ENCODE results near the gene SYNDIG1. TPM values are rescaled to one million over a fixed set of nuclear protein-coding genes. Genes with fewer than 3 reads are reported as not detected.
A peak's percentile ranks its signal among the peaks of the same experiment; 100 is the strongest.

Gene SYNDIG1
- total RNA-seq, 1 donor from 2014 or later = 13.7 TPM

DNA sequence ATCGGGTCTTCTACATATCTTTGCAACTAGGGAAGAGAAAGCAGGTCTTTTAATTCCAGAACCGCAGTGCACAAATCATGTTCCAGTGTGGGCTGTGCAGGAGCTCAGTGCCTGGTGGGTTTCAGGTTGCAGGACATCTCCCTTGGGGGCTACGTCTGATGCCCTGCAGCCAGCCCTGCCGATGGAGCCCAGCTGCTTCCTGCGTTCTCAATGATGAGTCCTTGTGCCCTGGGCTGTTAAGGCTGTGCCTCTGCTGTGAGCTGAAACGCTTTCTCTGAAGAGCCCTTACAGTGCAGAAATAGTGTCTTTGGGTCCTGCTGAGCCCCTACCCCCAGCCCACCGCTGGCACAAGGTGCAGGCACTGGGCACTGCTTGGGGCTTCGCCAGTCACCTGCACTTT, 192.9 kb downstream of the SYNDIG1 start:
- Histone ChIP-seq H3K4me1 (no peaks in the 10 kb centered on the region), H3K27me3 (no peaks in the 10 kb centered on the region), H3K27ac (no peak overlapping the region), H3K36me3 (no peaks in the 10 kb centered on the region), H3K9me3 (no peaks in the 10 kb centered on the region), H3K4me3 (no peak overlapping the region)
- no peak for DNase-seq (ENCODE audit: low spot score in 2 of 2)
- no peak for TF ChIP-seq CTCF (IDR thresholded peaks at IDR 0.05)
- intact Hi-C loops (cut with DNase I) = no loop called here

GRCh38 chr20:24662752-24663365, 193.4 kb downstream of the SYNDIG1 start:
- no peaks in the 10 kb centered on the region for H3K9me3 ChIP-seq
- H3K4me3 ChIP-seq = no peak overlapping the region
- H3K36me3 ChIP-seq = no peaks in the 10 kb centered on the region
- no peaks in the 10 kb centered on the region for H3K4me1 ChIP-seq
- H3K27me3 ChIP-seq = no peaks in the 10 kb centered on the region
- no peak for TF ChIP-seq CTCF (IDR thresholded peaks at IDR 0.05)
- no peak for DNase-seq (ENCODE audit: low spot score in 2 of 2)
- no peak overlapping the region for H3K27ac ChIP-seq
- intact Hi-C loops (cut with DNase I) = no loop called here

DNA sequence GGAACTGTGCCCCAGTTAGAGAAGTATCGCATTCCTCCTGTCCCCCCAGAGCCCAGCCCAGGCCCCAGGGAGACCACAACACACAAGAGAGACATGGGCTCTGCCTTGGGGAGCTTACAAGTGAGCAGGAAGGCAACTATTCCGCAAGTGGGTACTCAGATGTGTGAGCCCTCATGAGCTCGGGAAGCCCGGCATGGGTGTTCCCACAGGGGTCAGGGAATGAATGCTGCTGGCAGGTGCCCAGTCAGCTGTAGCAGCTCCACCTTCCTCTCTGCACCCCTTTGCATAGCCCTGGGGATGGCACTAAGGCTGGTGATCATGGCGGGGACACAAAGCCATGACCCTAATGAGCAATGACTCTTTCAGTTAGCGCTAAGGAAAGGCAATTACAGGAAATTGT, 194.1 kb downstream of the SYNDIG1 start:
- intact Hi-C loops (cut with DNase I) = no loop called here
- Histone ChIP-seq H3K27me3 (no peaks in the 10 kb centered on the region), H3K4me1 (no peaks in the 10 kb centered on the region), H3K9me3 (no peaks in the 10 kb centered on the region), H3K27ac (no peak overlapping the region), H3K4me3 (no peak overlapping the region), H3K36me3 (no peaks in the 10 kb centered on the region)
- no peak for DNase-seq (ENCODE audit: low spot score in 2 of 2)
- no peak for TF ChIP-seq CTCF (IDR thresholded peaks at IDR 0.05)

DNA sequence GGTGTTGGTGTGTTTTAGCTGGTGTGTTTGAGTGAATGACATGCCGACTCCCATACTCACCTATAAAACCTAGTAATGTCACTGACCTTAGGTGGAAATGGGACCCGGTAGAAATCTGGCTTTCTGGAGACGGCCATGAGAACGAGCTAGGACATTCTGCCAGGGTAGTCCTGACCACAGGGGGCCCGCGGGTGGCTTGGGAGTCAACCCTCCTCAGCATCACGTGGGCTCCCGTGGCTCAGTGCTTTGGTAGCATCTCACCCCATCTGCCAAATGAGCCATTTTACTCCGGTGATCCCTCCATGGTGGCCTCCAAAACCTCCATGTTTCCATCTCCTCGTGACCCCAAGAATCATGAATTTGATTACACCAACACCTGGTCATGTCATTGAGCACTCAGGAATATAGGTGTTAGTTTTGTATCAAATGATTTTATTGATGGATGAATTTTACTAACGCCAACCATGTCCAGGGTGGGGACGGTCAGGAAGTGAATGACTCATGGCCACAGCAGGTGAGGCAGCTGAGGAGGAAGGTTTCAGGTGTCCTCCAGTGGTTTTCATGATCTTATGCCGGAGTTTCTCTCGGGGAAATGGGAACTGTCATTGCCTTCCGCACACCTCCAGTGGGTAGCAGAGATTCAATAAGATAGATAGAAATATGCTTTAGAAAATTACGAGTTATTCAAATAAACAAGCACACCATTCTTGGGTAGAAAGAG, 195.0 kb downstream of the SYNDIG1 start:
- peak in 1 of 2 donors; percentile 21 for DNase-seq (ENCODE audit: low spot score in 2 of 2)
- Histone ChIP-seq H3K27ac (no peak overlapping the region), H3K27me3 (no peaks in the 10 kb centered on the region), H3K4me1 (no peaks in the 10 kb centered on the region), H3K36me3 (no peaks in the 10 kb centered on the region), H3K4me3 (no peak overlapping the region), H3K9me3 (no peaks in the 10 kb centered on the region)
- intact Hi-C loops (cut with DNase I) = no loop called here
- TF ChIP-seq CTCF (IDR thresholded peaks at IDR 0.05) = no peak

GRCh38 chr20:24665196-24665595, 195.8 kb downstream of the SYNDIG1 start:
- Histone ChIP-seq H3K4me3 (no peak overlapping the region), H3K36me3 (no peaks in the 10 kb centered on the region), H3K4me1 (no peaks in the 10 kb centered on the region), H3K27ac (no peak overlapping the region), H3K9me3 (no peaks in the 10 kb centered on the region), H3K27me3 (no peaks in the 10 kb centered on the region)
- intact Hi-C loops (cut with DNase I) = no loop called here
- DNase-seq (ENCODE audit: low spot score in 2 of 2) = peak in 1 of 2 donors; percentile 53
- no peak for TF ChIP-seq CTCF (IDR thresholded peaks at IDR 0.05)

All from ascending aorta (tissue), 2 donors.